ENCODE data around the gene SLC23A1. TPM values are rescaled to one million over a fixed set of nuclear protein-coding genes. Genes with fewer than 3 reads are reported as not detected.

Gene SLC23A1
- total RNA-seq, 1 experiment from 2014 or later: not detected

GRCh38 chr5:139414581-139415130 is 31.6 kb upstream of the SLC23A1 start:
- BruUV-seq (replicated peaks): no TSS peak
- no peak for ATAC-seq
- Histone ChIP-seq H3K4me3 (ENCODE audit: low read depth in 2 of 2, low read length in 2 of 2) (no peak overlapping the region), H3K9me3 (ENCODE audit: control insufficient read depth, insufficient read depth, low read depth, low read length) (no peaks in the 10 kb centered on the region), H3K36me3 (ENCODE audit: control insufficient read depth, insufficient read depth, low read length) (no peaks in the 10 kb centered on the region), H3K27me3 (ENCODE audit: control insufficient read depth, insufficient read depth, low read length) (no peaks in the 10 kb centered on the region), H3K4me1 (ENCODE audit: control insufficient read depth, insufficient read depth, low read length) (no peaks in the 10 kb centered on the region), H3K27ac (ENCODE audit: low read length) (no peak overlapping the region)
- intact Hi-C loops (cut with micrococcal nuclease; ENCODE audit: unreplicated experiment) (no loop called here), in situ Hi-C loops (cut with HindIII; ENCODE audit: low pct_unique_long_range_greater_than_20kb, low sequenced_read_pairs) (loop anchor here (25.0 kb wide), 1 partner anchor 98 kb away; no protein-coding TSS in a partner anchor)
- DNase-seq (ENCODE audit: low read depth, low spot score): no peak
- ChIA-PET POLR2A (no interaction called here), CTCF (interaction anchor here (0.6 kb wide), 1 partner anchor 10 kb away, joined by 11 read pairs; no protein-coding TSS in a partner anchor)
- TF ChIP-seq POLR2AphosphoS5 (IDR thresholded peaks at IDR 0.05; ENCODE audit: low read depth, low read length) (no peak), CTCF (IDR thresholded peaks at IDR 0.05) (no peak), SIN3A (IDR thresholded peaks at IDR 0.05; ENCODE audit: borderline replicate concordance, insufficient read depth, low read depth, low read length) (no peak), TCF7L2 (IDR thresholded peaks at IDR 0.05; ENCODE audit: low read depth, low read length) (no peak)
- TF ChIP-seq, protein P1, sequence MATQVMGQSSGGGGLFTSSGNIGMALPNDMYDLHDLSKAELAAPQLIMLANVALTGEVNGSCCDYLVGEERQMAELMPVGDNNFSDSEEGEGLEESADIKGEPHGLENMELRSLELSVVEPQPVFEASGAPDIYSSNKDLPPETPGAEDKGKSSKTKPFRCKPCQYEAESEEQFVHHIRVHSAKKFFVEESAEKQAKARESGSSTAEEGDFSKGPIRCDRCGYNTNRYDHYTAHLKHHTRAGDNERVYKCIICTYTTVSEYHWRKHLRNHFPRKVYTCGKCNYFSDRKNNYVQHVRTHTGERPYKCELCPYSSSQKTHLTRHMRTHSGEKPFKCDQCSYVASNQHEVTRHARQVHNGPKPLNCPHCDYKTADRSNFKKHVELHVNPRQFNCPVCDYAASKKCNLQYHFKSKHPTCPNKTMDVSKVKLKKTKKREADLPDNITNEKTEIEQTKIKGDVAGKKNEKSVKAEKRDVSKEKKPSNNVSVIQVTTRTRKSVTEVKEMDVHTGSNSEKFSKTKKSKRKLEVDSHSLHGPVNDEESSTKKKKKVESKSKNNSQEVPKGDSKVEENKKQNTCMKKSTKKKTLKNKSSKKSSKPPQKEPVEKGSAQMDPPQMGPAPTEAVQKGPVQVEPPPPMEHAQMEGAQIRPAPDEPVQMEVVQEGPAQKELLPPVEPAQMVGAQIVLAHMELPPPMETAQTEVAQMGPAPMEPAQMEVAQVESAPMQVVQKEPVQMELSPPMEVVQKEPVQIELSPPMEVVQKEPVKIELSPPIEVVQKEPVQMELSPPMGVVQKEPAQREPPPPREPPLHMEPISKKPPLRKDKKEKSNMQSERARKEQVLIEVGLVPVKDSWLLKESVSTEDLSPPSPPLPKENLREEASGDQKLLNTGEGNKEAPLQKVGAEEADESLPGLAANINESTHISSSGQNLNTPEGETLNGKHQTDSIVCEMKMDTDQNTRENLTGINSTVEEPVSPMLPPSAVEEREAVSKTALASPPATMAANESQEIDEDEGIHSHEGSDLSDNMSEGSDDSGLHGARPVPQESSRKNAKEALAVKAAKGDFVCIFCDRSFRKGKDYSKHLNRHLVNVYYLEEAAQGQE (IDR thresholded peaks at IDR 0.05; ENCODE audit: insufficient read depth in 1 of 2, low read depth in 2 of 2, low read length in 1 of 2): no peak

- BruUV-seq (replicated peaks): no TSS peak
- CTCF ChIA-PET: no interaction called here
- ATAC-seq: no peak
- DNase-seq (ENCODE audit: low read depth, low spot score): no peak
- no peak for TF ChIP-seq POLR2AphosphoS5 (IDR thresholded peaks at IDR 0.05; ENCODE audit: low read depth, low read length)
- TF ChIP-seq, protein P1 (IDR thresholded peaks at IDR 0.05; ENCODE audit: insufficient read depth in 1 of 2, low read depth in 2 of 2, low read length in 1 of 2): no peak
- TF ChIP-seq TCF7L2 (IDR thresholded peaks at IDR 0.05; ENCODE audit: low read depth, low read length): no peak
- TF ChIP-seq CTCF (IDR thresholded peaks at IDR 0.05): no peak
- TF ChIP-seq SIN3A (IDR thresholded peaks at IDR 0.05; ENCODE audit: borderline replicate concordance, insufficient read depth, low read depth, low read length): no peak
- POLR2A ChIA-PET: no interaction called here
- in situ Hi-C loops (cut with HindIII; ENCODE audit: low pct_unique_long_range_greater_than_20kb, low sequenced_read_pairs) (loop anchor here (25.0 kb wide), 1 partner anchor 98 kb away; no protein-coding TSS in a partner anchor), intact Hi-C loops (cut with micrococcal nuclease; ENCODE audit: unreplicated experiment) (no loop called here)
- Histone ChIP-seq H3K9me3 (ENCODE audit: control insufficient read depth, insufficient read depth, low read depth, low read length) (no peaks in the 10 kb centered on the region), H3K27me3 (ENCODE audit: control insufficient read depth, insufficient read depth, low read length) (no peaks in the 10 kb centered on the region), H3K27ac (ENCODE audit: low read length) (no peak overlapping the region), H3K36me3 (ENCODE audit: control insufficient read depth, insufficient read depth, low read length) (no peaks in the 10 kb centered on the region), H3K4me3 (ENCODE audit: low read depth in 2 of 2, low read length in 2 of 2) (no peak overlapping the region), H3K4me1 (ENCODE audit: control insufficient read depth, insufficient read depth, low read length) (no peaks in the 10 kb centered on the region)
Measured at GRCh38 chr5:139413963-139414362, 30.9 kb upstream of the SLC23A1 start.

All from Panc1 (cell line).